ENCODE results near the gene NANOG. TPM values are rescaled to one million over a fixed set of nuclear protein-coding genes. Genes with fewer than 3 reads are reported as not detected.
"Not testable (repeated sequence)": the region's sequence is repeated elsewhere in the genome, so short reads cannot be mapped to it uniquely, and the experiment has no call there.

NANOG gene
- total RNA-seq, 1 donor from 2014 or later, result not detected

DNA sequence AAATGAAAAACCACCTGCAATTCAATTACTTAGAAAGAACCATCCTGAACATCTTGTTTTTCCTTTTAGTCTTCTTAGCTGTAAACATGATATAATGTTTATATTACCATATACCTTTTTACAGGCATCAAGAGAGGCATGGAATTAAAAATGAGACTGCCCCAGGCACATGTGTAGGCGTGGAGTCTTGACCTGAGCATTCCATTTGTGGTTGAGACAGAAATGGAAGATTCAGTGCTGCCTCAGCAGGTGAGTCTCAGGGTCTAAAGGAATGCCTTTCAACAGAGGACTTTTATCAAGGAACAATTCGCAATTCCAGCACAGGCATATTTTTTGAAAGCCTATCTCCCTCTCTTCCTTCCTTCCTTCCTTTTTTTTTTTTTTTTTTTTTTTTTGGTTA is 32.2 kb upstream of the NANOG start:
- H3K27ac ChIP-seq, result no peak overlapping the region
- no peaks in the 10 kb centered on the region for H3K36me3 ChIP-seq
- TF ChIP-seq, protein P1, sequence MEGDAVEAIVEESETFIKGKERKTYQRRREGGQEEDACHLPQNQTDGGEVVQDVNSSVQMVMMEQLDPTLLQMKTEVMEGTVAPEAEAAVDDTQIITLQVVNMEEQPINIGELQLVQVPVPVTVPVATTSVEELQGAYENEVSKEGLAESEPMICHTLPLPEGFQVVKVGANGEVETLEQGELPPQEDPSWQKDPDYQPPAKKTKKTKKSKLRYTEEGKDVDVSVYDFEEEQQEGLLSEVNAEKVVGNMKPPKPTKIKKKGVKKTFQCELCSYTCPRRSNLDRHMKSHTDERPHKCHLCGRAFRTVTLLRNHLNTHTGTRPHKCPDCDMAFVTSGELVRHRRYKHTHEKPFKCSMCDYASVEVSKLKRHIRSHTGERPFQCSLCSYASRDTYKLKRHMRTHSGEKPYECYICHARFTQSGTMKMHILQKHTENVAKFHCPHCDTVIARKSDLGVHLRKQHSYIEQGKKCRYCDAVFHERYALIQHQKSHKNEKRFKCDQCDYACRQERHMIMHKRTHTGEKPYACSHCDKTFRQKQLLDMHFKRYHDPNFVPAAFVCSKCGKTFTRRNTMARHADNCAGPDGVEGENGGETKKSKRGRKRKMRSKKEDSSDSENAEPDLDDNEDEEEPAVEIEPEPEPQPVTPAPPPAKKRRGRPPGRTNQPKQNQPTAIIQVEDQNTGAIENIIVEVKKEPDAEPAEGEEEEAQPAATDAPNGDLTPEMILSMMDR (IDR thresholded peaks at IDR 0.05), result no peak
- no peaks in the 10 kb centered on the region for H3K27me3 ChIP-seq
- H3K4me3 ChIP-seq, result no peak overlapping the region
- no peak for DNase-seq (ENCODE audit: low spot score in 2 of 2)
- H3K9me3 ChIP-seq, result no peaks in the 10 kb centered on the region
- intact Hi-C loops (cut with DNase I), result no loop called here
- no peaks in the 10 kb centered on the region for H3K4me1 ChIP-seq

DNA sequence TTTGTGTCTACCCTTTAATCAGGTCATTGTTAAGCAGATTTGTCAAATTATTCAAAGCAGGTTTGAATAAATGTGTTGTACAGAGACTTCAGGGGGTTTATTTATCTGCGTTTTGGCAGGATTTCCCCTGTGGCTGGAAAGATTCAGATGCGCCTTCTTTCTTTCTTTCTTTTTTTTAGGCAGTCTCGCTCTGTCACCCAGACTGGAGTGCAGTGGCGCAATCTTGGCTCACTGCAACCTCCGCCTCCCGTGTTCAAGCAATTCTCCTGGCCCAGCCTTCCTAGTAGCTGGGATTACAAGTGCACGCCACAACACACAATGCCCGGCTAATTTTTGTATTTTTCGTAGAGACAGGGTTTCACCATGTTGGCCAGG is 30.4 kb upstream of the NANOG start:
- Histone ChIP-seq H3K4me1 (no peaks in the 10 kb centered on the region), H3K27ac (no peak overlapping the region), H3K36me3 (no peaks in the 10 kb centered on the region), H3K4me3 (no peak overlapping the region), H3K27me3 (no peaks in the 10 kb centered on the region), H3K9me3 (no peaks in the 10 kb centered on the region)
- TF ChIP-seq, protein P1 (IDR thresholded peaks at IDR 0.05), result no peak
- DNase-seq (ENCODE audit: low spot score in 2 of 2), result no peak
- intact Hi-C loops (cut with DNase I), result no loop called here

DNA sequence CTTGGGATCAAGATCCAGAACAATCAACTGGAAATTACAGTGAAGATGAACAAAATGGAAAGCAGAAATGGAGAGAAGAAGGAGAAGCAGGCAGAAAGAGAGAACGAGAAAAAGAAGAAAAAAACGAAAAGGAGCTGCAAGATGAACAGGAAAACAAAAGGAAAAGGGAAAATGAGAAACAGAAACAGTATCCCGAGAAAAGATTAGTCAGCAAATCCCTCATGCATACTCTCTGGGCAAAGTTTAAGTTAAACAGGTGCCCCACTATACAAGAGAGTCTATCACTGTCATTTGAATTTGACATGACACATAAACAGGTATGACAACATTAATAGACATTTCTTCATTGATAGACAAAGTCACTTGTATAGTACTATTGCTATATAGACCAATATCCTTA is 19.2 kb upstream of the NANOG start:
- Histone ChIP-seq H3K27me3 (no peaks in the 10 kb centered on the region), H3K36me3 (no peaks in the 10 kb centered on the region), H3K9me3 (no peaks in the 10 kb centered on the region), H3K27ac (no peak overlapping the region), H3K4me3 (no peak overlapping the region), H3K4me1 (no peaks in the 10 kb centered on the region)
- intact Hi-C loops (cut with DNase I), result no loop called here
- no peak for DNase-seq (ENCODE audit: low spot score in 2 of 2)
- TF ChIP-seq, protein P1 (IDR thresholded peaks at IDR 0.05), result no peak

DNA sequence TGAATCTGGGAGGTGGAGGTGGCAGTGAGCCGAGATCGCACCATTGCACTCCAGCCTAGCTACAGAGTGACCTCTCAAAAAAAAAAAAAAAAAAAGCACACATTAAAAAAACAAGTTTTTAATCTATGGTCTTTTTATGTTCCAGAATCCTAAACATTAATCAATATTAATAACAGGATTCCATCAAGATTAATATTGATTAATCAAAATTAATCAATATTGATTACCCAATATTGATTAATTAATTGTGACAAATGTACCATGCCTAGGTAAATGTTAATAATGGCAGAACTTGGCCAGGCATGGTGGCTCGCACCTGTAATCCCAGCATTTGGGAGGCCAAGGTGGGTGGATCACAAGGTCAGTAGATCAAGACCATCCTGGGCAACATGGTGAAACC is 7.9 kb upstream of the NANOG start:
- TF ChIP-seq, protein P1 (IDR thresholded peaks at IDR 0.05), result no peak

DNA sequence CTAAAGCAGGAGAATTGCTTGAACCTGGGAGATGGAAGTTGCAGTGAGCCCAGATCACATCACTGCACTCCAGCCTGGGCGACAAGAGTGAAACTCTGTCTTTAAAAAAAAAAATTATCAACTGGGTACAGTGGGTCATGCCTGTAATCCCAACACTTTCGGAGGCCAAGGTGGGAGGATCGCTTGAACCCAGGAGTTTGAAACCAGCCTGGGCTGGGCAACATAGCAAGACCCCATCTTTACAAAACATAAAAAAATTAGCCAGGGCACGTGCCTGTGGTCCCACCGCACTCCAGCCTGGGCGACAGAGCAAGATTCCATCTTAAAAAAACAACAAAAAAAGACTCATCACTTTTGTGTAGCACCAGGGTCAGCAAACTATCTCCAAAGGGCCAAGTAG is 7.1 kb upstream of the NANOG start:
- Histone ChIP-seq H3K36me3 (no peaks in the 10 kb centered on the region), H3K4me3 (no peak overlapping the region), H3K9me3 (no peaks in the 10 kb centered on the region), H3K27ac (no peak overlapping the region), H3K27me3 (no peaks in the 10 kb centered on the region), H3K4me1 (no peaks in the 10 kb centered on the region)
- TF ChIP-seq, protein P1 (IDR thresholded peaks at IDR 0.05), result no peak
- no peak for DNase-seq (ENCODE audit: low spot score in 2 of 2)
- intact Hi-C loops (cut with DNase I), result no loop called here

More for the DNA sequence above, 7.9 kb upstream of the NANOG start:
- no peaks in the 10 kb centered on the region for H3K4me1 ChIP-seq
- DNase-seq (ENCODE audit: low spot score in 2 of 2), result no peak
- H3K9me3 ChIP-seq, result no peaks in the 10 kb centered on the region
- no peaks in the 10 kb centered on the region for H3K36me3 ChIP-seq
- H3K4me3 ChIP-seq, result no peak overlapping the region
- H3K27ac ChIP-seq, result no peak overlapping the region
- H3K27me3 ChIP-seq, result no peaks in the 10 kb centered on the region
- intact Hi-C loops (cut with DNase I), result no loop called here

DNA sequence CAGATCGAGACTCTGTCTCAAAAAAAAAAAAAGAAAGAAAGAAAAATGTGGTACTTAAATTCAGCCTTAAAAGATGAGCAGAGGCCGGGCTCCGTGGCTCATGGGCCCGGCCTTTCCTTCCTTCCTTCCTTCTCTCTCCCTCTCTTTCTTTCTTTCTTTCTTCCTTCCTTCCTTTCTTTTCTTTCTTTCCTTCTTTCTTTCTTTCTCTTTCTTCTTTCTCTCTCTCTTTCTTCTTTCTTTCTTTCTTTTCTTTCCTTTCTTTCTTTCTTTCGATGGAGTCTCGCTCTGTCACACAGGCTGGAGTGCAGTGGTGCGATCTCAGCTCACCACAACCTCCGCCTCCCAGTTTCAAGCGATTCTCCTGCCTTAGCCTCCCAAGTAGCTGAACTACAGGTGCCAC is 5.8 kb upstream of the NANOG start:
- H3K36me3 ChIP-seq; H3K4me1 ChIP-seq; intact Hi-C loops (cut with DNase I); H3K9me3 ChIP-seq; H3K27ac ChIP-seq; DNase-seq (ENCODE audit: low spot score in 2 of 2); H3K27me3 ChIP-seq; H3K4me3 ChIP-seq: not testable (repeated sequence)
